Ramos (cell line): ENCODE results near the gene GCSH.

Experiments
- in situ Hi-C: fragments of 300-500 bp; cut with MboI; formaldehyde crosslinking; loops from one replicate; pipeline ENCODE4 v1.14.3; 2022; ENCODE audit warnings: low sequenced_read_pairs; ENCODE audit not compliant: unreplicated experiment

GCSH gene

DNA sequence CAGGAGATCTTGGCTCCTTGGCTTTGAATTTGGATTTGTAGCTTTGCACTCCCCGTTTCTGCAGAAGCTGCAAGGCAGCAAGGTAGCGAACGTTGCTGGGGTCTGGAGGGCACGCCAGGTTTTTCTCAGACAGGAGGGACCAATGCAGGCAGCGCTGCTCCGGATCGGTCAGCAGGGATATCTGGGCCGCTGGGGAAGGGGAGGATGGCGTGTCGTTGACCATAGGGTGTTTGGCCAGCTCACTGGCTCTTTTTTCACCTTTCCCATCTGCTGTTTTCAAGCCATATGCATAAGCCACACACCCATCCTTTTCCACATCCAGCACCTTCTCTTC, 34.9 kb downstream of the GCSH start:
- in situ Hi-C loops: no loop called here

- in situ Hi-C loops: no loop called here
Measured at GRCh38 chr16:81060576-81061306, 35.5 kb downstream of the GCSH start.

DNA sequence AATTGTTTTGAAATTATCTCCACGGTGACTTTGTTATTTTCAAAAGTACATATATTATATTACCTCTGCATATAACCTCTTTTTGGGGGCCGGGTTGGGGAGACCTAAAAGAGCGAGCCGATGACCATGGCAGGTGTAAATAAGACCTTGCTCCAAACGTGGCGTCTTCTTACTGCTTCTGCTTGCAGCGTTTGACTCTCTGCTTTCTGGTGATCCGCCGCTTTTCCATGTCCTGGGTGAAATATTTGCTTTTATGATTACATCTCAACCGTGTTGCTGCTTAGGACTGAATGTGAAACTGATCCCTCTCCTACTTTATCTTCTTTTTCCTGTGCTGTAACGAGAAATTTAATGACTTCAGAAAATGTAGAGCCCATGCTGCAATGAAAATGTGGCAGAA, 42.4 kb downstream of the GCSH start:
- in situ Hi-C loops: no loop called here

DNA sequence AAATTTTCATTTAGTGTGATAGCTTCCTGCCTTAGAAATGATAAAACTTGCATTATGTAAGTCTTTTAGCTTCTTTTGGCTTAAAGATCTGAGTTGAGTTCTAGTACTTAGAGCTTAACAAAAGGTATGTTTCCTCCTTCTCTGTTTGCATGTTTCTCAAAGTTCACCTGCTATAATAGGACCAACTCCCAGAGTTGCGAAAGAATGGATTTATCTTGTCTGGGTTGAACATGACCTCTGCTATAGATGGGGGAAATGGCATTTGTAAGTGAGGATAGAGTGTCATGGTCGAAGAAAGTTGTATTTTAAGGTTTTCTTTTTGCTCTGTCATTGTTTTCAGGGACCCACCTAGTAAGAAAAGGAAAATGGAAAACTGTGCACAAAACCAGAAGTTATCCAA, 53.4 kb downstream of the GCSH start:
- in situ Hi-C loops: loop anchor here (25.0 kb wide), 1 partner anchor 694 kb away; no protein-coding TSS in a partner anchor

DNA sequence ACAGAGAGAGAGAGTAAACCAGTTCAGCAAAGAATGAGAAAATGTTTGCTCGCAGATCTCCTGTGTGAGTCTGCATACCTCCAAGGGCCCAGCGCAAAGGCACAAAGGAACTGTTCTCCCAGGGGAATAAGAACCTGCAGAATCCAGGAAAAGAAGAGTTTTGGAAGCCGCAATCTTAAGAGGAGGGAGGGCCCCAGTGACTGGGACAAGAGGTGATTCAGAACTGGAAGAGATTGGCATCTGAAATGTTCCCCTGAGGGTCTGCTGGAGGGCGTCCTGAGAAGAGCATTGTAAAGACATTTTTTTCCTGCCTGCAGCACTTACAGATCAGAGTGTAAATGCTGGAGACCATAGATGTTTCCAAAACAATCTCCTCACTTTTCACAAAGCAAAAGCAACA, 54.5 kb downstream of the GCSH start:
- in situ Hi-C loops: loop anchor here (25.0 kb wide), 1 partner anchor 696 kb away; no protein-coding TSS in a partner anchor

DNA sequence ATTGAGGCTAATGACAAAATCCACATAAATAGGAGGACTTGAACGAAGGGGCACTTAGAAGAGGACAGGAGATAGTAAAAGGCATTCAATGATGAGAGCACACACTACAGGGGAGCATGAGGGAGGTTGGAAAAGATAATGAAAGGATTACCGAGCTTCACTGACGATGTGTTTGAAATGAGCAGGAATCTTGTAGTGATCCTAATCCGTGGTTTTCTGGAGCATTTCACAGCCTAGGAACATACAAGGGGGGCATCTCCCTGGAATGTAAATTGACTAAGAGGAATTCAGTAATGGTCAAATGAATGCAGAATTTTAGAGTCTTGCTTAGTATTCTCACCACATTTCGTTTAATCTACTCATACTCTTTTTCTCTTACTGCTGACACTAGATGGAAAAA, 55.4 kb downstream of the GCSH start:
- in situ Hi-C loops: loop anchor here (25.0 kb wide), 1 partner anchor 696 kb away; no protein-coding TSS in a partner anchor

DNA sequence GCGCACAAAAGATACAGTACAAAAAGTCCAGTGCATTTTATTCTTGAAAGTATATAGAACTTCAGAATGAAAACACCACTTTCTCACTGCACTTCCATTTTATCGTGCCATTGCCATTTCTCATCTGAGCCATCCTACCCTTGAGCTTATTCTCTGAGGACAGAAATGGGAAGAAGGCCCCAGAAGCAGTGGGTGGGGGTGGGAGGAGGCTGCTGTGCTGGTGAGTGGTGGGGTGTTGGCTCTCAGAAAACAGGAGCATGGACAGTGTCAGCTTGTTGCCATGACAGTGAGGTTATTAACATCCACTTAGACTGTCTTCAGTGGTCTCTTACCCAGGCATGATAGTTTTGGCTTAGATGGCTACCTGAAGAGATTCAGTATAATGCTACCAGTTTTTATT, 56.1 kb downstream of the GCSH start:
- in situ Hi-C loops: loop anchor here (25.0 kb wide), 1 partner anchor 697 kb away; no protein-coding TSS in a partner anchor

- in situ Hi-C loops: loop anchor here (25.0 kb wide), 1 partner anchor 700 kb away; no protein-coding TSS in a partner anchor
Measured at GRCh38 chr16:81036751-81037350, 59.3 kb downstream of the GCSH start.

DNA sequence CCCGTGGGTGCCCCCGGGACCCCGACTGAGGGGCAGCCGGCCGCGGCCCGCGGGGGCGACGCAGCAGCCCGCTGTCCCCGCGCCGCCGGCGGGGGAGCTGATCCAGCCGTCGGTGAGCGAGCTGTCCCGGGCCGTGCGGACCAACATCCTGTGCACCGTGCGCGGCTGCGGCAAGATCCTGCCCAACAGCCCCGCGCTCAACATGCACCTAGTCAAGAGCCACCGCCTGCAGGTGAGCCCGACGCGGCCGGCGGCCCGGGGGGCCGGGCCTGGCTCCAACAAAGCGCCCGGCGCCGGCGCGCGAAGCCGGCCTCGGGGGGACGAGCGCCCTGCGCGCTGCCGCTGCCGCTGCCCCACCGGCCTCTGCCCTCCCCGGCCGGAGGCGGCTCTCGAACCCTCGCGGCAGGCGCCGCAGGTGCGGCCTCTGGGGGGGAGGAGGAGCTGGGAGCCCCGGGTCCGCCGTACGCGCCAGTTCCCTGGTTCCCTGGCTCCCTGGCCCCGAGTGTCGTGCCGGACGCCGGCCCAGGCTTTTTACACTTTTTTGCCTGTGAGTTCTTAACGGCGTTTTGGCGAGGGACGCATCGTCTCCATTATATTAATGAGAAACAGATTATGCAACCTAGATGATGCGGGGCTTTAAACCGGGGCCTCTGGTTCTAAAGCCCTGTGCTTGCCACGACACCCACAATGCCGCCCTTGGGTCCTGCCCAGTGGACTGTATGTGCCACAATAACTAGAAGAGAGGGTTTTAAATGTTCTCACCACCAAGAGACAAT, 60.0 kb downstream of the GCSH start:
- in situ Hi-C loops: loop anchor here (25.0 kb wide), 1 partner anchor 701 kb away; no protein-coding TSS in a partner anchor

DNA sequence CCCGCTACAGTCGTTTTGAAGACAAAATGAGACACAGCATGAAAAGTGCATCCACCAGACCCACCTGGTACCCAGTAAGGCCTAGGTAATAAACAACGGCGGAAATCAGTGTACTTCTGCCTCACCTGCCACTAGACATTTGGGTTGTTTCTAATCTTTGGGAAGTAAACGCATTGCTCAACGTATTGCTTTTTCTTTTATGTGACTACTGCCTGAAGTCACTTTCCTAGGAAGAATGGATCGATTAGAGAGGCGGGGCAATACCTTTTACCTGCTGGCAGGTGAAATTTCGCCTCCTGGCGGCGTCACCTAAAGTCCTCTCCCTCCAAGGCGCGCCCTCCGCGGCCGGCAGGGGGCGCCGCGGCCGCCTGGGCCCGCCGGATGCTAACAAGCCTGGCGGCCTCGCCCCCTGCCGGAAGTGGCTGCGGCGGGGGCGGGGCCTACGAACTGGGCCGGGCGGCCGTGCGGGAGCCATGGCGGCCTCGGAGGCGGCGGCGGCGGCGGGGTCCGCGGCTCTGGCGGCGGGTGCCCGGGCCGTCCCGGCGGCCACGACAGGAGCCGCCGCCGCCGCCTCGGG, 60.7 kb downstream of the GCSH start, which contains the start of gene ATMIN:
Gene ATMIN (plus strand): TSS at position 445 of the 577 bp plus-strand sequence. CDS start 29 bp downstream, at position 474.
- in situ Hi-C loops: loop anchor here (25.0 kb wide), 1 partner anchor 702 kb away; no protein-coding TSS in a partner anchor
